Central memory CD8-positive, alpha-beta T cell (primary cell): ENCODE results near the gene U2SURP.

Experiments used
- ATAC-seq: fragments of 150-1000 bp; cut with Tn5 transposase; replicated peaks from 2 replicates; pipeline ENCODE4 v1.10.0; 2022; ENCODE audit warnings: mild to moderate bottlenecking, moderate FRiP score, moderate number of reproducible peaks; ENCODE audit not compliant: poor library complexity, severe bottlenecking; ENCODE audit errors: extremely low read depth
- DNase-seq, 2 donors: peaks; one replicate each; pipeline ENCODE4 v3.0.0; 2021; ENCODE audit warnings: low spot score in 2 of 2
- H3K27ac Mint-ChIP-seq: one replicate; pipeline ENCODE4 v1.8.0; 2022; ENCODE audit warnings: low read depth, mild to moderate bottlenecking, moderate library complexity, mixed read lengths
- H3K27me3 Mint-ChIP-seq: one replicate; pipeline ENCODE4 v1.8.0; 2022; ENCODE audit warnings: mixed read lengths
- H3K36me3 Mint-ChIP-seq: one replicate; pipeline ENCODE4 v1.8.0; 2022; ENCODE audit warnings: mild to moderate bottlenecking, moderate library complexity, mixed read lengths; ENCODE audit not compliant: insufficient read depth
- H3K4me1 Mint-ChIP-seq: one replicate; pipeline ENCODE4 v1.8.0; 2022; ENCODE audit warnings: mixed read lengths
- H3K4me3 Mint-ChIP-seq: one replicate; pipeline ENCODE4 v1.8.0; 2022; ENCODE audit warnings: mild to moderate bottlenecking, moderate library complexity, mixed read lengths
- H3K9me3 Mint-ChIP-seq: one replicate; pipeline ENCODE4 v1.8.0; 2022; ENCODE audit warnings: mixed read lengths

U2SURP gene

GRCh38 chr3:142965581-142965980 lies 35.8 kb upstream of the U2SURP start:
- no peak for DNase-seq
- Mint-ChIP-seq H3K36me3 (peaks cover 4% of the 10 kb centered on the region), H3K27me3 (peaks cover 80% of the 10 kb centered on the region), H3K27ac (no peak overlapping the region), H3K9me3 (no peaks in the 10 kb centered on the region), H3K4me3 (no peak overlapping the region), H3K4me1 (peaks cover 11% of the 10 kb centered on the region)
- no peak for ATAC-seq

GRCh38 chr3:142966808-142967207 lies 34.6 kb upstream of the U2SURP start:
- Mint-ChIP-seq H3K36me3 (peaks cover 4% of the 10 kb centered on the region), H3K4me1 (peaks cover 10% of the 10 kb centered on the region), H3K9me3 (no peaks in the 10 kb centered on the region), H3K27me3 (peaks cover 80% of the 10 kb centered on the region), H3K27ac (no peak overlapping the region), H3K4me3 (no peak overlapping the region)
- DNase-seq (no peak), ATAC-seq (no peak)

- no peaks in the 10 kb centered on the region for H3K9me3 Mint-ChIP-seq
Observed at GRCh38 chr3:142968319-142969025, 32.9 kb upstream of the U2SURP start.

GRCh38 chr3:142971431-142971830 lies 29.9 kb upstream of the U2SURP start:
- Mint-ChIP-seq H3K4me1 (no peaks in the 10 kb centered on the region), H3K4me3 (no peak overlapping the region), H3K36me3 (no peaks in the 10 kb centered on the region), H3K27ac (no peak overlapping the region), H3K27me3 (peaks cover 76% of the 10 kb centered on the region), H3K9me3 (no peaks in the 10 kb centered on the region)
- DNase-seq, result no peak
- ATAC-seq, result no peak

More at GRCh38 chr3:142968319-142969025, 32.9 kb upstream of the U2SURP start:
- ATAC-seq, result no peak
- peaks cover 83% of the 10 kb centered on the region for H3K27me3 Mint-ChIP-seq
- H3K36me3 Mint-ChIP-seq, result no peaks in the 10 kb centered on the region
- no peak overlapping the region for H3K27ac Mint-ChIP-seq
- no peak overlapping the region for H3K4me3 Mint-ChIP-seq
- no peaks in the 10 kb centered on the region for H3K4me1 Mint-ChIP-seq
- no peak for DNase-seq

- Mint-ChIP-seq H3K9me3 (no peaks in the 10 kb centered on the region), H3K27ac (no peak overlapping the region), H3K4me3 (no peak overlapping the region), H3K4me1 (no peaks in the 10 kb centered on the region), H3K36me3 (no peaks in the 10 kb centered on the region), H3K27me3 (peaks cover 68% of the 10 kb centered on the region)
- DNase-seq (no peak), ATAC-seq (no peak)
Observed at GRCh38 chr3:142972092-142972753, 29.1 kb upstream of the U2SURP start.

- ATAC-seq (no peak), DNase-seq (no peak)
Observed at GRCh38 chr3:142973217-142974009, 28.0 kb upstream of the U2SURP start.

GRCh38 chr3:142975316-142975995 lies 25.9 kb upstream of the U2SURP start:
- no peaks in the 10 kb centered on the region for H3K9me3 Mint-ChIP-seq
- no peaks in the 10 kb centered on the region for H3K4me1 Mint-ChIP-seq
- no peak overlapping the region for H3K4me3 Mint-ChIP-seq
- H3K27ac Mint-ChIP-seq, result no peak overlapping the region
- DNase-seq, result no peak
- H3K27me3 Mint-ChIP-seq, result peaks cover 55% of the 10 kb centered on the region
- ATAC-seq, result no peak
- H3K36me3 Mint-ChIP-seq, result no peaks in the 10 kb centered on the region

More at GRCh38 chr3:142973217-142974009, 28.0 kb upstream of the U2SURP start:
- no peaks in the 10 kb centered on the region for H3K36me3 Mint-ChIP-seq
- no peaks in the 10 kb centered on the region for H3K9me3 Mint-ChIP-seq
- H3K4me1 Mint-ChIP-seq, result no peaks in the 10 kb centered on the region
- H3K27me3 Mint-ChIP-seq, result peaks cover 63% of the 10 kb centered on the region
- H3K27ac Mint-ChIP-seq, result no peak overlapping the region
- no peak overlapping the region for H3K4me3 Mint-ChIP-seq

GRCh38 chr3:142976621-142977398 lies 24.6 kb upstream of the U2SURP start:
- no peaks in the 10 kb centered on the region for H3K9me3 Mint-ChIP-seq

GRCh38 chr3:142977399-142977728 lies 24.0 kb upstream of the U2SURP start:
- H3K27ac Mint-ChIP-seq, result no peak overlapping the region

More at GRCh38 chr3:142976621-142977398, 24.6 kb upstream of the U2SURP start:
- Mint-ChIP-seq H3K27me3 (peaks cover 46% of the 10 kb centered on the region), H3K4me3 (no peak overlapping the region), H3K4me1 (no peaks in the 10 kb centered on the region), H3K36me3 (no peaks in the 10 kb centered on the region), H3K27ac (no peak overlapping the region)
- DNase-seq, result no peak
- no peak for ATAC-seq

GRCh38 chr3:142981108-142981507 lies 20.3 kb upstream of the U2SURP start:
- H3K36me3 Mint-ChIP-seq, result no peaks in the 10 kb centered on the region
- H3K9me3 Mint-ChIP-seq, result no peaks in the 10 kb centered on the region
- H3K4me1 Mint-ChIP-seq, result no peaks in the 10 kb centered on the region
- H3K27ac Mint-ChIP-seq, result no peak overlapping the region
- ATAC-seq (no peak), DNase-seq (no peak)
- no peak overlapping the region for H3K4me3 Mint-ChIP-seq
- H3K27me3 Mint-ChIP-seq, result peaks cover 29% of the 10 kb centered on the region

More at GRCh38 chr3:142977399-142977728, 24.0 kb upstream of the U2SURP start:
- Mint-ChIP-seq H3K36me3 (no peaks in the 10 kb centered on the region), H3K4me1 (no peaks in the 10 kb centered on the region), H3K4me3 (no peak overlapping the region), H3K27me3 (peaks cover 41% of the 10 kb centered on the region), H3K9me3 (no peaks in the 10 kb centered on the region)
- DNase-seq (no peak), ATAC-seq (no peak)

- no peaks in the 10 kb centered on the region for H3K4me1 Mint-ChIP-seq
- peaks cover 29% of the 10 kb centered on the region for H3K27me3 Mint-ChIP-seq
- H3K9me3 Mint-ChIP-seq, result no peaks in the 10 kb centered on the region
- H3K36me3 Mint-ChIP-seq, result no peaks in the 10 kb centered on the region
- no peak for DNase-seq
- no peak for ATAC-seq
- H3K4me3 Mint-ChIP-seq, result no peak overlapping the region
- H3K27ac Mint-ChIP-seq, result no peak overlapping the region
Observed at GRCh38 chr3:142982038-142982773, 19.2 kb upstream of the U2SURP start.
